Osteocyte (in vitro differentiated cells): Measurements from ENCODE around the gene PTPRN2. TPM values are rescaled to one million over a fixed set of nuclear protein-coding genes. Genes with fewer than 3 reads are reported as not detected.

Experiments
- DNase-seq: peaks from one replicate; pipeline ENCODE4 v3.0.0; 2021; ENCODE audit warnings: mixed read lengths; ENCODE audit not compliant: unreplicated experiment; ENCODE audit errors: extremely low spot score
- H3K27ac Mint-ChIP-seq: one replicate; pipeline ENCODE4 v1.8.0; 2021; ENCODE audit warnings: mild to moderate bottlenecking, mixed read lengths; ENCODE audit not compliant: unreplicated experiment
- H3K27me3 Mint-ChIP-seq: one replicate; pipeline ENCODE4 v1.8.0; 2021; ENCODE audit warnings: mixed read lengths; ENCODE audit not compliant: unreplicated experiment
- H3K36me3 Mint-ChIP-seq: one replicate; pipeline ENCODE4 v1.8.0; 2021; ENCODE audit warnings: mixed read lengths; ENCODE audit not compliant: unreplicated experiment
- H3K4me1 Mint-ChIP-seq: one replicate; pipeline ENCODE4 v1.8.0; 2021; ENCODE audit warnings: mixed read lengths; ENCODE audit not compliant: unreplicated experiment
- H3K4me3 Mint-ChIP-seq: one replicate; pipeline ENCODE4 v1.8.0; 2021; ENCODE audit warnings: mild to moderate bottlenecking, moderate library complexity, mixed read lengths; ENCODE audit not compliant: unreplicated experiment
- H3K9me3 Mint-ChIP-seq: one replicate; pipeline ENCODE4 v1.8.0; 2021; ENCODE audit warnings: mixed read lengths; ENCODE audit not compliant: unreplicated experiment
- CTCF ChIP-seq: fragments of 200-600 bp; sonication (generic); IDR thresholded peaks from 2 replicates; pipeline ENCODE4 v1.5.0; 2021; ENCODE audit warnings: antibody characterized with exemption, mild to moderate bottlenecking, moderate library complexity
- total RNA-seq: library from RNA; stranded (reverse); gene quantifications from 2 replicates; pipeline ENCODE4 v1.2.1, GENCODE V29; 2021

PTPRN2 gene
- total RNA-seq, 1 donor from 2014 or later: 0.59 TPM

- Mint-ChIP-seq H3K27ac (no peak overlapping the region), H3K36me3 (no peaks in the 10 kb centered on the region), H3K9me3 (peaks cover 16% of the 10 kb centered on the region), H3K4me1 (no peaks in the 10 kb centered on the region), H3K4me3 (no peak overlapping the region), H3K27me3 (no peaks in the 10 kb centered on the region)
- no peak for TF ChIP-seq CTCF
- peak; percentile 84 for DNase-seq
These were observed 270.1 kb downstream of the PTPRN2 start for GRCh38 chr7:158317238-158318205.

- Mint-ChIP-seq H3K4me3 (no peak overlapping the region), H3K9me3 (peaks cover 22% of the 10 kb centered on the region), H3K27me3 (no peaks in the 10 kb centered on the region), H3K36me3 (no peaks in the 10 kb centered on the region), H3K27ac (no peak overlapping the region), H3K4me1 (no peaks in the 10 kb centered on the region)
- peak; percentile 78 for DNase-seq
- TF ChIP-seq CTCF: no peak
These were observed 271.1 kb downstream of the PTPRN2 start for GRCh38 chr7:158316466-158317031.

GRCh38 chr7:158315881-158316280 is 271.7 kb downstream of the PTPRN2 start:
- Mint-ChIP-seq H3K36me3 (no peaks in the 10 kb centered on the region), H3K27me3 (no peaks in the 10 kb centered on the region), H3K4me3 (no peak overlapping the region), H3K27ac (no peak overlapping the region), H3K4me1 (no peaks in the 10 kb centered on the region), H3K9me3 (peaks cover 26% of the 10 kb centered on the region)
- no peak for TF ChIP-seq CTCF
- DNase-seq: peak; percentile 78

GRCh38 chr7:158315326-158315725 is 272.3 kb downstream of the PTPRN2 start:
- no peak overlapping the region for H3K4me3 Mint-ChIP-seq
- H3K9me3 Mint-ChIP-seq: peaks cover 21% of the 10 kb centered on the region
- DNase-seq: peak; percentile 38
- TF ChIP-seq CTCF: no peak
- H3K36me3 Mint-ChIP-seq: no peaks in the 10 kb centered on the region
- H3K27me3 Mint-ChIP-seq: no peaks in the 10 kb centered on the region
- H3K4me1 Mint-ChIP-seq: no peaks in the 10 kb centered on the region
- no peak overlapping the region for H3K27ac Mint-ChIP-seq

GRCh38 chr7:158314394-158314793 is 273.2 kb downstream of the PTPRN2 start:
- H3K27me3 Mint-ChIP-seq: no peaks in the 10 kb centered on the region
- H3K4me1 Mint-ChIP-seq: no peaks in the 10 kb centered on the region
- TF ChIP-seq CTCF: no peak
- DNase-seq: peak; percentile 79
- H3K36me3 Mint-ChIP-seq: no peaks in the 10 kb centered on the region
- no peak overlapping the region for H3K27ac Mint-ChIP-seq
- H3K9me3 Mint-ChIP-seq: peaks cover 26% of the 10 kb centered on the region
- H3K4me3 Mint-ChIP-seq: no peak overlapping the region
